HepG2 (cell line): ENCODE results near the gene CYP17A1. TPM values are rescaled to one million over a fixed set of nuclear protein-coding genes. Genes with fewer than 3 reads are reported as not detected.

Experiments used
- ARID4A ChIP-seq: sonication (generic); formaldehyde crosslinking; IDR thresholded peaks from 2 replicates; pipeline ENCODE4 v1.5.0; 2020; ENCODE audit warnings: mild to moderate bottlenecking, missing genetic modification reagents, borderline replicate concordance
- ARID5B ChIP-seq: IDR thresholded peaks from 2 replicates; pipeline ENCODE4 v1.4.0; 2020; ENCODE audit warnings: mild to moderate bottlenecking, missing genetic modification reagents
- ELF3 ChIP-seq: IDR thresholded peaks from 2 replicates; pipeline ENCODE4 v1.6.1; 2016; ENCODE audit warnings: missing genetic modification reagents, missing compliant biosample characterization
- ETV5 ChIP-seq: IDR thresholded peaks from 2 replicates; pipeline ENCODE4 v1.6.1; 2018; ENCODE audit warnings: missing biosample characterization, missing genetic modification reagents, inconsistent platforms, borderline replicate concordance
- FOXC1 ChIP-seq: sonication (generic); formaldehyde crosslinking; IDR thresholded peaks from 2 replicates; pipeline ENCODE4 v1.8.0; 2022; ENCODE audit warnings: mild to moderate bottlenecking, missing genetic modification reagents, borderline replicate concordance
- GATAD1 ChIP-seq: IDR thresholded peaks from 2 replicates; pipeline ENCODE4 v1.6.1; 2016; ENCODE audit warnings: missing genetic modification reagents, missing compliant biosample characterization
- GATAD2A ChIP-seq: IDR thresholded peaks from 2 replicates; pipeline ENCODE4 v1.6.1; 2016
- HDAC6 ChIP-seq: fragments of 200-600 bp; sonication (generic); IDR thresholded peaks from 2 replicates; pipeline ENCODE4 v1.7.0; 2017; ENCODE audit warnings: mild to moderate bottlenecking, antibody characterized with exemption, low read length, low read depth
- HIC2 ChIP-seq: sonication (generic); formaldehyde crosslinking; IDR thresholded peaks from 2 replicates; pipeline ENCODE4 v1.9.0; 2022; ENCODE audit warnings: low read depth, missing genetic modification reagents
- MAX ChIP-seq: IDR thresholded peaks from 2 replicates; pipeline ENCODE4 v1.6.1; 2012; ENCODE audit warnings: inconsistent platforms
- MLX ChIP-seq: IDR thresholded peaks from 2 replicates; pipeline ENCODE4 v1.6.1; 2016
- SKI ChIP-seq: fragments of 450-650 bp; IDR thresholded peaks from one replicate; pipeline ENCODE4 v1.6.1; 2018; ENCODE audit warnings: mild to moderate bottlenecking; ENCODE audit not compliant: partially characterized antibody
- TFAP4 ChIP-seq: sonication (generic); IDR thresholded peaks from 2 replicates; pipeline ENCODE4 v1.6.1; 2016; ENCODE audit warnings: low read depth, borderline replicate concordance
- ZFP36L1 ChIP-seq: sonication (generic); formaldehyde crosslinking; IDR thresholded peaks from 2 replicates; pipeline ENCODE4 v1.8.0; 2022; ENCODE audit warnings: mild to moderate bottlenecking, missing genetic modification reagents, moderate library complexity
- ZNF292 ChIP-seq: sonication (generic); formaldehyde crosslinking; IDR thresholded peaks from 2 replicates; pipeline ENCODE4 v1.8.1; 2022; ENCODE audit warnings: mild to moderate bottlenecking, low read depth, missing genetic modification reagents, borderline replicate concordance
- ZNF331 ChIP-seq: sonication (generic); formaldehyde crosslinking; IDR thresholded peaks from 2 replicates; pipeline ENCODE4 v1.4.0; 2020; ENCODE audit warnings: missing genetic modification reagents
- polyA plus RNA-seq, 8 experiments: library from polyadenylated mRNA; depleted of rRNA in 3 of 8; stranded (reverse) in 7 of 8; unstranded in 1 of 8; fragments of >200 nt; fragmentation: Illumina TruSeq in 4 of 8; extraction: Trizol in 4 of 8; gene quantifications; 2 replicates each; pipeline versions ENCODE4 v1.2.1 to v1.2.3, GENCODE V29; 2011 to 2016; ENCODE audit warnings: low read depth in 4 of 8, missing spikeins in 1 of 8, mixed read lengths in 1 of 8; ENCODE audit not compliant: insufficient read depth in 1 of 8
- total RNA-seq, 5 experiments: library from RNA; depleted of rRNA; stranded (reverse); fragments of >200 nt; fragmentation: Illumina TruSeq; extraction: Trizol; gene quantifications; 2 replicates each; pipeline ENCODE4 v1.2.3, GENCODE V29; 2016; ENCODE audit warnings: low read depth in 1 of 5

The CYP17A1 gene
- total and polyA plus RNA-seq, 2 of the 13 experiments (the other 11 are each of a cell fraction or from before 2014, with no cell fraction given): 0.13 to 1.1 TPM

- TF ChIP-seq ARID5B (CRISPR knock-in tag) (peak; percentile 26; the same call in 1 of the 2 replicates), GATAD1 (CRISPR knock-in tag) (0 out of 2 replicates have a peak, but pooled peaks have one; percentile 17), ZNF292 (CRISPR knock-in tag) (peak; percentile 43; the same call in 1 of the 2 replicates), ARID4A (peak; percentile 39; the same call in 1 of the 2 replicates), SKI (peak; percentile 15), MAX (peak; percentile 80; the same call in 1 of the 2 replicates), ELF3 (peak; percentile 39; the same call in 1 of the 2 replicates), ZFP36L1 (CRISPR knock-in tag) (peak; percentile 43; the same call in 1 of the 2 replicates), TFAP4 (peak; percentile 71; the same call in 1 of the 2 replicates), FOXC1 (CRISPR knock-in tag) (peak; percentile 52; the same call in 1 of the 2 replicates), HDAC6 (no peak), MLX (0 out of 2 replicates have a peak, but pooled peaks have one; percentile 29), GATAD2A (CRISPR knock-in tag) (peak; percentile 46), HIC2 (CRISPR knock-in tag) (0 out of 2 replicates have a peak, but pooled peaks have one; percentile 7), ZNF331 (CRISPR knock-in tag) (no peak; the same call in 1 of the 2 replicates), ETV5 (no peak)
These were observed 5.7 kb downstream of the CYP17A1 start (continued) for GRCh38 chr10:102831322-102832071.
